Stimulated activated CD4-positive, alpha-beta T cell treated with anti-CD3 and anti-CD28 coated beads, Interleukin-2, amount 100 ng/mL, for 24 hours (primary cell): ENCODE results near the gene S1PR3.

Experiments
- DNase-seq, 2 donors: peaks; one replicate each; pipeline ENCODE4 v3.0.0-alpha.2; 2020

The S1PR3 gene

GRCh38 chr9:89039104-89039465 lies 47.8 kb downstream of the S1PR3 start:
- DNase-seq: no peak

GRCh38 chr9:89039664-89040063 lies 48.4 kb downstream of the S1PR3 start:
- no peak for DNase-seq

- DNase-seq: no peak
These were observed 51.7 kb downstream of the S1PR3 start for GRCh38 chr9:89042984-89043383.

GRCh38 chr9:89044104-89044503 lies 52.8 kb downstream of the S1PR3 start:
- no peak for DNase-seq

GRCh38 chr9:89044881-89045280 lies 53.6 kb downstream of the S1PR3 start:
- DNase-seq: no peak

GRCh38 chr9:89046832-89047231 lies 55.6 kb downstream of the S1PR3 start:
- no peak for DNase-seq

- DNase-seq: no peak
These were observed 56.4 kb downstream of the S1PR3 start for GRCh38 chr9:89047667-89048066.

GRCh38 chr9:89048616-89049015 lies 57.3 kb downstream of the S1PR3 start:
- DNase-seq: no peak

- no peak for DNase-seq
These were observed 58.4 kb downstream of the S1PR3 start for GRCh38 chr9:89049646-89050045.

GRCh38 chr9:89051421-89052025 lies 60.3 kb downstream of the S1PR3 start:
- no peak for DNase-seq

GRCh38 chr9:89052470-89053097 lies 61.3 kb downstream of the S1PR3 start:
- DNase-seq: no peak

GRCh38 chr9:89053301-89053700 lies 62.0 kb downstream of the S1PR3 start:
- DNase-seq: no peak
